ENCODE data around the gene RAB29. TPM values are rescaled to one million over a fixed set of nuclear protein-coding genes. Genes with fewer than 3 reads are reported as not detected.

RAB29 gene
- total and polyA plus RNA-seq, 2 experiments from 2014 or later = 6.5 to 7.2 TPM

- Histone ChIP-seq H3K27ac (no peak overlapping the region), H3K4me1 (ENCODE audit: low read depth) (peaks cover 19% of the 10 kb centered on the region), H3K9me3 (ENCODE audit: low read depth) (no peaks in the 10 kb centered on the region), H3K36me3 (no peaks in the 10 kb centered on the region), H3K27me3 (no peaks in the 10 kb centered on the region), H3K4me3 (no peak overlapping the region)
- no peak for TF ChIP-seq CTCF (IDR thresholded peaks at IDR 0.05; ENCODE audit: low read depth, low read length)
- peak in 1 of 2 donors; percentile 11 for DNase-seq (ENCODE audit: low read depth in 1 of 2, low spot score in 1 of 2)
Measured at GRCh38 chr1:205751036-205751651, 24.1 kb downstream of the RAB29 start.

DNA sequence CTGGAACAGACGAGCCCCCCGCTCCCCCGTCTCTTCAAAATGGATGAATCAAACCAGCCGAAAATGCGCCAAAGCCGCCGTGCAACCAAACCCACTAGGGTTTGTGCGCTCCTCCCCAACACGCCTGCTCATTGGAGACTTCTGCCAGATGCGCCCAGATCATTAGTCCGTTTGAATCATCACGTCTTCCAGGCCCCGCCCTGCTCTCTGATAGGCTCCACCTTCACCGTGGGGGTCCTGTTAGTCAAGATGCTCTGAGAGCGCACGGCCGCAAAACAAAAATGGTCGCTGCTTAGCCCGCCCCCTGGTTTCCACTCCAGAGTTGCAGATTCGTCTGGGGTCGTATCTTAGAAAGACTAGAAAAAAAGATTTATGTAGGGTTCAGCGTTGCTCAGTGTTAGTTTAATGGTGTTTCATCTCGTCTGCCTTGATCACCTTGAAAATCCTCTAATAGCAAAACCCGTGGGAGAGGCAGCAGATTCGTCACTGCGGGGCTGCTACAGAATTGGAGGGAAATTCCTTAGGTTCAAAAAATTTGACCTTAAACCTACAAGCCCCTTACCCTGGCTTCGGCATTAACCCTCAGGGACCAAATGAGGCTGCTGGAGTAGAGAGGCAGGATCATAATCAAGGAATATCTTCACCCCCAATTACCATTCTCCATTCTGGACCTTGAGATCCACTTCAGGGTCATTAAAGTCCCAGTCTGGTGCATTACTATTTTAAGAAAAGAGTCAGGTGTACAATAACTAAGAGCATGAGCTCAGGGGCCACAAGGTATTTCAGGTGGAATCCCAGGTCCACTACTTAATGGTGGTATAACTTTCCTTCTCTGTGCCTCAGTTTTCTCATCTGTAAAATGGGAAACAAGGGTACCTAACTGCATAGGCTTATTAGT lies 24.9 kb downstream of the RAB29 start, which contains the start of gene NUCKS1:
Gene NUCKS1 (minus strand): TSS at position 45 of the 898 bp plus-strand sequence. CDS start 209 bp downstream, outside the sequence.
- peak; percentile 11 for TF ChIP-seq CTCF (IDR thresholded peaks at IDR 0.05; ENCODE audit: low read depth, low read length)
- DNase-seq (ENCODE audit: low read depth in 1 of 2, low spot score in 1 of 2) = peak; percentile 98 to 100
- no peaks in the 10 kb centered on the region for H3K9me3 ChIP-seq (ENCODE audit: low read depth)
- peaks cover 19% of the 10 kb centered on the region for H3K4me1 ChIP-seq (ENCODE audit: low read depth)
- H3K27me3 ChIP-seq = no peaks in the 10 kb centered on the region
- H3K36me3 ChIP-seq = no peaks in the 10 kb centered on the region
- peak within 1 kb of the TSS; percentile 99 for H3K27ac ChIP-seq
- H3K4me3 ChIP-seq = peak within 1 kb of the TSS; percentile 95

DNA sequence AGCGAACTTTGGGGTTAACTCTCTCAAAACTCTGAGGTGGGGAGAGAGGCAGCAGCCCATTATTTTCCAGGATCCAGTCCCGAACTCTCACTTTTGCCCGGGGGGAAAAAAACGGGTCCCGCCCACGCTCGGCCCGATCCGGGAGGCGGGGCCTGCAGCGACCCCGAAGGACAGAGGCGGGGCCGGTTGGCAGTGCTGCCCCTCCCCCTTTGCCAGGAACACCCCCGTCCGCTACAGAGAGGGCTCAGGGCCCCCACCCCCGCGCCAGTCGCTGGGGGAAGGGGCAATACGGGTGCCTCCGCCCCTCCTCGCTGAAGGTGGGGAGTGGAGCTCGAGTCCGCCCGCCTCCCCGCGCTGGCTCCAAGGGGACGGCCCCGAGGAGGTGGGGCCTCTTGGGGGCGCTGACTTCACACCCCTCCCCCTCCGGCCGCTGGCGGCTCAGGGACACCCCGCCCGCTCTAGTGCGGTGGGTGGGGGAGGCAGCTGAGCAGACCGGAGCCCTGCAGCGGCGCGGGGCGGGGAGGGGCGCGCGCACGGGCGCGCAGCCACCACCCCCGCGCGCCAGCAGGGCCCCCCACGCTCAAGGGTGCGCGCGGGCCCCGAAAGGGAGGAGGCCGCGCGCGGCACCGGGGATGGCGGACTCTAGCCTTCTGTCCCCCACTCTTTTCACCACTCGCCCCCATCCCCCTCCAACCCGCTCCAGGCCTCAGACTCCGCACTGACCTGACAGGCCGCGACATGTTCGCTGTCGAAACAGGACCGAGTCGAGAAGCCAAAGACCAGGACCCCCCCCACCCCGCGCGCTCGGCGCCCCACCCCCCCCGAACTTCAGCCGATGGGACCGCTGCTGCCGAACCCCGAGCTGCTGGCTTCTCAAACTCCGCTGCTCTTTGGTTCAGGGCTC lies 25.8 kb downstream of the RAB29 start:
- Histone ChIP-seq H3K27me3 (no peaks in the 10 kb centered on the region), H3K36me3 (no peaks in the 10 kb centered on the region), H3K9me3 (ENCODE audit: low read depth) (no peaks in the 10 kb centered on the region), H3K4me1 (ENCODE audit: low read depth) (peaks cover 19% of the 10 kb centered on the region), H3K27ac (peak overlapping the region; percentile 99), H3K4me3 (peak overlapping the region; percentile 95)
- peak; percentile 98 to 99 for DNase-seq (ENCODE audit: low read depth in 1 of 2, low spot score in 1 of 2)
- TF ChIP-seq CTCF (IDR thresholded peaks at IDR 0.05; ENCODE audit: low read depth, low read length) = no peak

- Histone ChIP-seq H3K27ac (peak overlapping the region; percentile 99), H3K4me3 (peak overlapping the region; percentile 95), H3K27me3 (no peaks in the 10 kb centered on the region), H3K36me3 (no peaks in the 10 kb centered on the region), H3K4me1 (ENCODE audit: low read depth) (peaks cover 19% of the 10 kb centered on the region), H3K9me3 (ENCODE audit: low read depth) (no peaks in the 10 kb centered on the region)
- TF ChIP-seq CTCF (IDR thresholded peaks at IDR 0.05; ENCODE audit: low read depth, low read length) = no peak
- peak; percentile 45 to 96 for DNase-seq (ENCODE audit: low read depth in 1 of 2, low spot score in 1 of 2)
Measured at GRCh38 chr1:205748403-205749233, 26.7 kb downstream of the RAB29 start.
